ENCODE measurements around the gene STK39.

STK39 gene

GRCh38 chr2:168155680-168156079, 91.7 kb downstream of the STK39 start:
- DNase-seq = no peak

- no peak for DNase-seq
Measured at GRCh38 chr2:168155046-168155445, 92.3 kb downstream of the STK39 start.

GRCh38 chr2:168152902-168153530, 94.4 kb downstream of the STK39 start:
- DNase-seq = no peak

GRCh38 chr2:168149986-168150385, 97.4 kb downstream of the STK39 start:
- DNase-seq = no peak

- DNase-seq = no peak
Measured at GRCh38 chr2:168149150-168149974, 98.0 kb downstream of the STK39 start.

GRCh38 chr2:168147830-168148794, 99.3 kb downstream of the STK39 start:
- DNase-seq = no peak

GRCh38 chr2:168146892-168147810, 100.2 kb downstream of the STK39 start:
- DNase-seq = no peak

- DNase-seq = no peak
Measured at GRCh38 chr2:168145426-168146310, 101.7 kb downstream of the STK39 start.

- DNase-seq = no peak
Measured at GRCh38 chr2:168145011-168145410, 102.4 kb downstream of the STK39 start.

GRCh38 chr2:168143813-168144212, 103.6 kb downstream of the STK39 start:
- DNase-seq = no peak

GRCh38 chr2:168140892-168141291, 106.5 kb downstream of the STK39 start:
- no peak for DNase-seq

GRCh38 chr2:168139852-168140251, 107.5 kb downstream of the STK39 start:
- no peak for DNase-seq

- no peak for DNase-seq
Measured at GRCh38 chr2:168138901-168139300, 108.5 kb downstream of the STK39 start.

GRCh38 chr2:168138374-168138773, 109.0 kb downstream of the STK39 start:
- DNase-seq = no peak

- no peak for DNase-seq
Measured at GRCh38 chr2:168137510-168138180, 109.8 kb downstream of the STK39 start.

- peak; percentile 1 for DNase-seq
Measured at GRCh38 chr2:168136392-168136977, 110.9 kb downstream of the STK39 start.

- no peak for DNase-seq
Measured at GRCh38 chr2:168135630-168136029, 111.8 kb downstream of the STK39 start.

GRCh38 chr2:168135121-168135520, 112.3 kb downstream of the STK39 start:
- no peak for DNase-seq

- DNase-seq = no peak
Measured at GRCh38 chr2:168134485-168134884, 112.9 kb downstream of the STK39 start.

GRCh38 chr2:168132389-168132788, 115.0 kb downstream of the STK39 start:
- DNase-seq = no peak

Data from GDM1 (cell line).